Activated CD8-positive, alpha-beta memory T cell treated with anti-CD3 and anti-CD28 coated beads for 24 hours (primary cell): ENCODE data around the gene COMMD4.
A peak's percentile ranks its signal among the peaks of the same experiment; 100 is the strongest.

Experiments
- DNase-seq: peaks from one replicate; pipeline ENCODE4 v3.0.0-alpha.2; 2020

Gene COMMD4

DNA sequence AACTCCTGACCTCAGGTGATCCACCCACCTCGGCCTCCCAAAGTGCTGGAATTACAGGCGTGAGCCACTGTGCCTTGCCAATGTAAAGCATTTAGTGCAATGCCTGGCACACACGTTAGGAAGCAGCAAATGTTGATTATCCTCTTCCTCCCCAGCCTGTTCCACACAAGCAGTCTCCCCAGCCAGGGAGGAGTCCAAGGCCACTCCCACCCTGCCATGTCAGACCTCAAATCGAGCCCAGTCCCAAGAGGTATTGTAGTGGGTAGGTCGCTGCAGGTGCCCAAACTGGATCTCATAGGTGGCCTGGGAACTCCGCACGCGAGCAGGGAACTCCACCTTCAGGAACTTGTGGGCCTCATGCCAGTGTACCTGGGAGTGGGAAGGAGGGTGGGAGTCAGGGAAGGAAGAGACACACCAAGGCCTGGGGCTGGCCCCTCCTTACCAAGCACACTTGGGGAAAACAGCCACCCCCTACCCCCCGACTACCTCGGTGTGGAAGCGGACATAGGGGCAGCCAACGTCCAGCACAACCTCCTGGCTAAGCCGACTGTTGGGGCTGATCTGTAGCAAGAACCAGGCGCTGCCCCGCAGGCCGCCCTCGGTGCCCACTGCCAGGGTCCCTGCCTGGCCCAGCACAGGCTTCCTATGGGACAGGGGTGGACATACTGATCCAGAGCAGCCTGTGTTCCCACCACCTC is 22.3 kb downstream of the COMMD4 start:
- DNase-seq, result no peak

DNA sequence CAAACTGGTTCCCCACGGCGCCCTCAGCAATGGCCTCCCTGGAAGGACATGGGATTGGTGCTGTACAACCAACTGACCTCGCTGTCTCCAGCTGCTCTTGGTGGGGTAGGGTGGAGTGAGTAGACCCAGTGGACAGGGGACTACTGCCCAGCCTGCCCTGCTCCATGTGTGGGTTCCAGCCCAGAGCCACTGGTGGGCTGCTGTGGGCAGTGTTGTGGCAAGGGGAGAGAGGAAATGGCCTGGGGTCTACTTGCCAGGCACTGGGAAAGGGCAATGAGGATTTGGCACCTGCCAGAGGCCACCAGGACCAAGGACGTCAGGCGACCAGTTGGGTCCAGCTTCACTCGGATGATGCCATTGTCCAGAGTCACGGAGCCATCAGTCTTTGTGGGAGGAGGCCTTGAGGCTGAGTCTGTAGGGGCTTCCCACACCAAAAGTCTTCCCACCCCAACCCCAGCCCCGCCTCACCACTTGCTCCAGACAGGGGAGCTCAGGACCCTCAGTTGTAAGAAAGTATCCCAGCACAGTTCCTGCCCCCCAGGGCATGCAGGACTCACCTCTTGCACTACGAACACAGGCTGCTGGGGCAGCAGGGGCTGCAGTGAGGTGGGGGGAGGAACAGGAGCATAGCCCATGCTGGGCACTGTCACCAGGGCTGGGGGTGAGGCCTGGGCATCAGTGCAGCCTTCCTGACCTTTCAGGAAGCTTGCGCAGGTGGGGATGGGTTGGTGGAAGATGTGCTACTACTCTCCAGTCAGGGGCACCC is 23.1 kb downstream of the COMMD4 start:
- no peak for DNase-seq

DNA sequence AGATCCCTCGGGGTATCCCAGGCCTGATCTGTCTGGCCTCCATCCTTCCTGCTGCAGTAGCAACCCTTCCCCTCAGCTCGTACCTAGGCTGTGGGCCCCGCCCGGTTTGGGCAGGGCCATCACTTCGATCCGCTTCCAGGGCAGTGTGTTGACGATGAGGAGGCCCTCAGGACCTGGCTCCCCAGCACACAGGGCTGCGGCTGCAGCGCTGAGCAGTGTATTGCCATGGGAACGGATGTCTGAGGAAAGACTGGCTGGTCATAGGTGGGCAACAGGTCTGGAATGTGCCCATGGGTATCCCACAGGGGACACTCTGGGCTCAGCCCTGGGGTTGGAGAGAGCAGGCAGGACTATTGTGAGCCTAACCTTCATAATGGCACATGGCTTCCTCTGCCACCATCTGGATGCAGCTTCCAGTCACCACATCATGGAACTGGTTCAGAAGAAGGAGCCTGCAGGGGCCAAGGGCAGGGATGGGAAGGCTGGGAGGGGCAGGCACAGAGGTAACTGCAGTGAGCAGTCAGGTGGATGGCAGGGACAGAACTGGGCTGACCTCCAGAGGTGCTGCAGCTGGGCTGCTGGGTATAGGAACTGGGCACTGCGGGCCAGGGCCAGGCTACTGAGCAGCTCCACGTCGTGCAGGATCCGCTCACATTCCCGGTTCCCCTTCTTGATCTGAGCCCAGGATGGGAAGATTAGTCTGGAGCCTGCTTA is 23.8 kb downstream of the COMMD4 start:
- peak; percentile 53 for DNase-seq

DNA sequence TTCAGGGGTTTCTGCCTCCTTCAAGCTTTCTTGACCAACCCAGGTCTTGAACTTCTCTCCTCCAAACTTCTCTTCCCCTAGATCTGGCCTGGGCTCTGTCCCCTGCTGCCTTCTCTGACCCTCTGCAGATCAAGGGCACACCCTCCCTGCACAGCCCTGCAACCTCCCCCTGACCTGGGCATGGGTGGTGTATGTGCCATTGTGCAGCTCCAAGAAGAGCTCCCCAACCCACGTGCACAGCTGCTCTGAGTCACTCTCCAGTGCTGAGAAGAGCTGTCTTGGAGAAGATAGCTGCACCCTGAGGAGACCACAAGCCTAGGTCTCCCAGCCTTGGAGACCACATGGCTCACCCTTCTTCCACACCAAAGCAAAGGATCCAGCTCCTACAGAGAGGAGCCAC is 24.5 kb downstream of the COMMD4 start:
- DNase-seq, result peak; percentile 37

DNA sequence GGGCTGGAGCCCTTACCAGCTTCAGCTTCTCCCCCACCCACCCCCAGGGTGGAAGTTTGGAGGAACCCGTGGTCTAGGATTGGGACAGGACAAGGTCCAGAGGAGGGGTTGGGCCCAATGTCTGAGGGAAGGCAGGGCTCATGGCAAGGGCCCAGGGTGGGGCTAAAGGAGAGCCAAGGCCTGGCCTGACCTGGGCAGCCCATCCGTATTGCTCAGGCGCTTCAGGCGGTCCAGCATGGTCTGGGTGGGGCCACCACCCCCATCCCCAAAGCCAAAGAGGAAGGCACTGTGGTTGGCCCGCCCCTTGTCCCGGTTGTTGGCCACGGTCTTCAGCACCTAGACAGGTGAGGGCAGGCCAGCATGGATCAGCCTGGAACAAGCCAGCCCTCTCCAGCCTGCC is 25.0 kb downstream of the COMMD4 start:
- peak; percentile 55 for DNase-seq

DNA sequence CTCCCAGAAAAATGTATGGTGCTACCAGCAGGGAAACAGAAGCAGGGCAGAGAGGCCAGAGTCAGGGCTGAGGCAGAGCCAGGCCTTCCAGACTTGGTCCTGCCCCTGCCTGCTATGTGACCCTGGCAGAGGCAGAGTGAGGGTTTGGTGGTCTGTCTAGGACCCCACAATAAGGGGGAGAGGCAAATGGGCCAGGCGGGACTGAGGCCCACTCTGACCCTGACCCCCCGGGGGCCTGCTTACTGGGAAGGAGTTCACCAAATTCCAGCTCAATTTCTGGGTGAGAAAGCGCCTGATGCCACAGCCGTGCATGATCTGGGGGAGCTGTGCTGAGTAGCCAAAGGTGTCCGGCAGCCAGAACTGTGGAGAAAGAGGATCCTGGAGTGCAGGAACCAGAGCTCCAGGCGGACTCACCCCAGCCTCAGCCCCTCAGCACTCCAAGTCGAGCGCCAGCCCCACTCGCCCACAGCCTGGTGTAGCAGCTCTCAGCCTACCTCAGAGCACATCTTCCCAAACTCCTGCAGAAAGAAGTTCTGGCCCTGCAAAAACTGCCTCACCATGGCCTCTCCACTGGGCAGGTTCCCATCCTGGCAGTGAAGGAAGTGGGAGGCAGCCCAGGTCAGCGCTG is 25.6 kb downstream of the COMMD4 start:
- DNase-seq, result peak; percentile 54

DNA sequence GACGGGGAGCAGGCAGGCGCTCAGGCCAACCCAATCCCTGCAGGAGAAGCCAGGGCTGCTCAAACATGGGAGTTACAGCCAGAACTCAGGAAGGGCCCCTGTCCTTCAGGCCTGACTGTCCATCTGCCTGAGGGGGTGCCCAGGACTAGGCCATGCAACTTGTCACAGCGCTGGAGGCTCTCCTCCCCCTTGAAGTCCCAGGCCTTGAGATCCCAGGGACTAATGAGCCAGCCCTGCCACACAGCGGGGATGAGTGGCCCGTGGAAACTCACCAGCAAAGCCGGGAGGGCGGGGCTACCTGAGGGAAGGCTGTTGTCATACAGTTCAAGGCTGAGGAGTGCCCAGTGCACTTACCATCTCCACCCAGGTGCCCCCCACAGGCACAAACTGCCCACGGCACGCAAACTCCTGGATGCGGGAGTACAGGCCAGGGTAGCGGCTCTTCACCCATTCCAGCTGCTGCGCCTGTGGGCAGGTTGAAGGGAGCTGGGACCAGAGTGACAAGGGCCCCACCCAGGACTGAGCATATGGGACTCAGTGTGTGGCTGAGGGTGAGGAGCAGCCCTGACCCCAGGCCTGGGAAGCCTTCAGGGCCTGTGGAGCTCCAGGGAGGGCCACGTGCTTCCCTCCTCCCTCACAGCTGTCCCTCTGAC is 26.3 kb downstream of the COMMD4 start:
- peak; percentile 48 for DNase-seq

DNA sequence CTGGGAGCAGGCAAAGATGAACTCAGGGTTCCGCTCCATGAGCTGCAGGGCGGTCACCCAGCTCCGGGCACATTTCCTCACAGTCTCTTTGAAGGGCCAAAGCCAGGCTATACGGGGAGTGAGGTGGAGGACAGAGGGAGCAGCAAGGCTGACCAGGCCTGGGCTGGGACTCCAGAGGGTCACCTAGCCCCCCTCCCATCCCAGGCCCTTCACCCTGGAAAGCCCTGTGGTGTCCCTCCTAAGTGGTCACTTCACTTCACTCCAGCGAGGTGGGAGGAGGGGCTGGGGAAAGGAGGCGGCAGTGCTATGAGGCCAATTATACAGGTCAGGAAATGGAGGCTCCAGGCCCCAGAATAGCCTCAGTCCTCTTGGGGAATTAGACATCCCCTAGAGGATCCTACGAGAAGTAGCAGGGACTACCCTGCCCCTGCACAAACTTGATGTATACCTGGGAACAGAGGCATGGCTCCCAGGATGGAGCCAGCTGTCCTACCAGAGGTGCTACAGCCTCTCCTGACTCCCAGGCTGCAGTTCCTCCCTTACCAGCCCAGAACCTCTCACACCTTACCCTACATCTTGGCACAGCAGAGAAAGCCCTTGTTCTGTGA is 26.9 kb downstream of the COMMD4 start:
- peak; percentile 43 for DNase-seq

DNA sequence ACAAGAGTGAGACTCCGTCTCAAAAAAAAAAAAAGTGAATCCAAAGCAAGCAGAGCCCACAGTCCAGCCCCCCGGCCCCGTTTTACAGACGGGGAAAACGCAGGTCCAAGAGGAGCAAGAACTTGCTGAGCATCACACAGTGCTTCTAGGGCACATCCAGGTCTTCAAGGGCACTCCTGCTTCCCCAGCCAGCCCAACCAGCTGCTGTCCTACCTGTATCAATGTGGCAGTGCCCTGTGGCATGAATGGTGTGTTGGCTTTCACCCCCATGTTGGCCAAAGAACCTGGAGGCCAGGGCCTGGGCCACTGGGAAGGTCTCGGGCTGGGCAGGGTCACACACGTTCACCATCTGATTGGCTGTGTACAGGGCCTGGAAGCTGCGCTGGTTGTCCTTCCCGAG is 27.9 kb downstream of the COMMD4 start:
- peak; percentile 43 for DNase-seq

DNA sequence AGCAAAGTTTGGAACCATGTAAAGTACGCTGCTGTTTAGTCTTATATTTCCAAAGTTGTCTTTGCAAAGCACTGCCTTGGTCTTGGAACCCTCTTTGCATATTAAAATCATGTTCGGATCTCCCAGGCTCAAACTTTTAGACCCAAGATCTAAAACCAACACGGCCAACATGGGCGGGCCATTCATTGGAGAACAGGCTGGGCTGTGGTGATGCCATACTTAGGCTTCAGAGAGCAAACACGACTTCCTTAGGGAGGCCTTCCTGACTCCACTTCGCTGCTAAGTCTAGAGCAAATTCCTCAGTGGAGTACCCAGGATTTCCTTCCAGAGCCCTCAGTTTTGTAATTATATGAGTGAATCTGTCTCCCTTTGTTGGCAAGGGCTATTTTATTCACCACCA is 29.0 kb downstream of the COMMD4 start:
- DNase-seq, result no peak

DNA sequence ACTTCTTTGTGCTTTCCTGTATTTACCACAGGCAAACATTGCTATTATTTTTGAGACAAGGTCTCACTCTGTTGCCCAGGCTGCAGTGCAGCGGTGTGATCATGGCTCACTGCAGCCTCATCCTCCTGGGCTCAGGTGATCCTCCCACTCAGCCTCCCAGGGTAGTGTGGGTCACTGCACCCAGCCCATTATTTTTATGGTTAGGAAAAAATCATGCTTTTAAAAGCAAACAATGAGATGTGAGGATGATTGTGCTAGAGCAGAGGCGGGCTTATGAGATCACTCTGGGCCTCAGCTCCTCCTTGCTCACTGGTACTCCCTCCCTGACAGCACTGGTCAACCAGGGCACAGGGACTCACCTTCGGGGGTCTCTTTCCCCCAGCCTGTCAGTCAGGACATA is 30.3 kb downstream of the COMMD4 start:
- DNase-seq, result peak; percentile 11

DNA sequence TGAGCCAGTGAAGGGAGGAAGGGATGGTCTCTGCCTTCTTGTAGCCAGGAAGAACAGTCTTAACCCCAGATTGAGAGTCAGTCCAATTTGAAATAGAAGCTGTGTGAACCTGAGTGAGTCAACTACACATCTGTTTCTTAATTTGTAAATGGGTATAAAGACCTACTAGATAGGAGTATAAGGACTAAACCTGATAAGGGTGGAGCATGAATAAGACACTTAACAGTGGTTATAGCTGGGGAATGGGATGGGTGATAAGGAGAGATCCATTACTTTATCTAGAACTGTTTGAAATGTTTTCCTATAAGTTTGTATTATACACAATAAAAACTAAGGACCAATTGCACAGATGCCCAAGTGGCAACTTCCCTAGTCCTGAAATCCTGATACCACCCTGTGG is 31.1 kb downstream of the COMMD4 start:
- DNase-seq, result no peak

DNA sequence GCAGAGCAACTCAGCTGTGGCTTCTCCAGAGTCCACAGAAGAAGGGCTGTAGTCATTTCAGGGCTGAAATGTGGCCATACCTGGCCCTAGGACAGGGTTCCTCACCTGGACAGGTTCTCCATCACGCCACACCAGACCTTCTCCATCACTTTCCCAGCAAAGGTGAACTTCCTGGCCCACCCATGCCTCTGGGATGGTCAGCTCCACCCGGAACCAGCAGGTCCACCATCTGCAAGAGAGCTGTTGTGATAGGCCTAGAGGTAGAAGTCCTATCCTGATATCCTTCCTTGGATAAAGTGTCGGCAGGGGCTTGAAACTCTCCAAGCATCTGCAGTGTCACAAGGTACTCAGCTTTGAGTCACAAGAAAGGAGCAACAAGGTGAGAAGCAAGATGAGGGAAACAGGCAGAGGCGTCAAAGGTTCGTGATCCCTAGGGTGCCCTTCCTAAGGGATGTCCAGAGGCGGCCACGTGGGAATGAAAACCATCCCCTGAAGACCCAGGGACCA is 31.6 kb downstream of the COMMD4 start:
- no peak for DNase-seq

DNA sequence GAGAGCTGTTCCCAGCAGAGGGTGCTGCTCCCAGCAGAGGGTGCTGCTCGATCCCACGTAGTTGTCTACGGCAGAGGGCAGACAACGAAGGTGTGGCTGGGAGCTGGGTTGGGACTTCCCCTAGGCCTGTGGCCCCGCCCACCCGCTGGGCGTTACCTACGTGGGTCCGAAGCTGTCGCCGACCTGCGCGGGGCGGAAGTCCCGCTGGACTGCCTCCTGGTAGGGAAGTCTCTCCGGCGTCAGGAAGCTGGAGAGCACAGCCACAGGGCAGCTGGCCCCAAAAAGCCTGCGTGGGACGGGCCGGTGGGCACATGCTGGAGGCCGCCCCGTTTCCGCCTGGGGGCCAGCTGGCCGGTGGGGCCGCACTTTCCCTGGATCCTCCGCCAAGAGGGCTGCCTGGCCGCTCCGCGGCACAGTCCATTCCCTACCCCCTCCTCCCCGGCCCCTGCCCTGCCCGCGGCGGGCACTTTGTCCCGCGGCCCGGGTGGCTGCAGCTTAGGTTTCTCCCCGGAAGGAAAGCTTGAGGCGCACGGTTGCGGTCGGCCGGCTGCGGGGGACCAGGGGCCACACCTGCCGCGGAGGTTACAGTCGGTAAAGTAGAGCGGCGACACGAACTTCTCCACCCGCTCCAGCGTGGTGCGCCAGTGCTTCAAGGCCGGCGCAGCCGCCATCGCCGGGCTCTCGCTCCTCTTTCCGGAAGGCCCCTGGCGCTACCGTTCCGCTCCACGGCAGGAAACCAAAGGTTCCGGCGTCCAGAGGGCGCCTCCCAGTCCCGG is 32.2 kb downstream of the COMMD4 start, which contains the start of gene MAN2C1:
Gene MAN2C1 (minus strand): TSS at position 695 of the 776 bp plus-strand sequence. CDS start 24 bp downstream, at position 671.
- peak; percentile 97 for DNase-seq

DNA sequence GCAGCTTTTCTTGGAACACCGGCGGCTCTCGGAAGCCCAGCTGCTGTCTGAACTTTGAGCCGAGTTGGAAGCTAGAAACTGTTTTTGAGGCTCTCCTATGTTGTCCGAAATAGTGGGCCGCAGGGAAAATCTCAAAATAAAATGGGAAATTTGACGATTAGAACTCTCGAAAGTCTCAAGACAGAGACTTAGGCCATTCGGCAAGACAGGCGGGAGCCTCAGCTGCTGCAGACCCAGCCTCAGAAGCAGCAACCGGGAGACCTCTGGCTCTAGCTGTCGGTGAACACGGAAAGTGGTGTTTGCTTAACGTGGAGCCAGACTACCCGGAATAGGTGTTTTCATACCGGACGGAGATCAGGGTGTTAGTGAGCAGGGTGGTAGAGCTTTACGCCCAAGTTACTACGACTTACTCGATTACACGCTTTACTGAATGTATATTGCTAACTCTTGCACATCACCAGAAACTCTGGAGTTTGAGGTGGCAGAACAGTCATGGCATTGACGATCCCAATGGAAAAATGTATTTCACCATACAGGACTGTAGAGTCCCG is 32.9 kb downstream of the COMMD4 start:
- no peak for DNase-seq

DNA sequence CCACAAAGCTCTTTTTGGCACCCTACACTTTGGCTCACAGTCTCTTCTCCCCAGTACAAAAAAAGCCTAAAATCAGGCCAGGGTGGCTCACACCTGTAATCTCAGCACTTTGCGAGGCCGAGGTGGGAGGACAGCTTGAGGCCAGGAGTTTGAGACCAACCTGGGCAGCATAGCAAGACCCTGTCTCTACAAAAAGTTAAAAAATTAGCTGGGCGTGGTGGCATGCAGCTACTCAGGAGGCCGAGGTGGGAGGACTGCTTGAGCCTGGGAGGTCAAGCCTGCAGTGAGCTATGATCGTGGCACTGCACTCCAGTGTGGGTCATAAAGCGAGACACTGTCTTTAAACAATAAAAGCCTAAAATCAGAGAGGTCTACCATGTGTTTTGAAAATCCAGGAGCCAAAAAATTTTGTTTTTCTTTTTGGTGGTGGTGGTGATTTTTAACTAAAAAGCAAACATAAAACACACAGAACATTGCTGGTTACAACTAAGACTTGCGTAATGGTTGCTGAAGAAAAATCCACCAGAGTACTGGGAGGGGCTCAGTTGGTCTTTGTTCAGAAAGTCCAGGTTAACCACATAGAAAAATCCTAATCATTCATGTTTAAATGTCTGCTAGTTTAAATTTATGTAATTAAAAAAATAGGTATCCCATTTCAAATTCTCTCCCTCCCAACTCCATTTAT is 34.2 kb downstream of the COMMD4 start:
- DNase-seq, result no peak

DNA sequence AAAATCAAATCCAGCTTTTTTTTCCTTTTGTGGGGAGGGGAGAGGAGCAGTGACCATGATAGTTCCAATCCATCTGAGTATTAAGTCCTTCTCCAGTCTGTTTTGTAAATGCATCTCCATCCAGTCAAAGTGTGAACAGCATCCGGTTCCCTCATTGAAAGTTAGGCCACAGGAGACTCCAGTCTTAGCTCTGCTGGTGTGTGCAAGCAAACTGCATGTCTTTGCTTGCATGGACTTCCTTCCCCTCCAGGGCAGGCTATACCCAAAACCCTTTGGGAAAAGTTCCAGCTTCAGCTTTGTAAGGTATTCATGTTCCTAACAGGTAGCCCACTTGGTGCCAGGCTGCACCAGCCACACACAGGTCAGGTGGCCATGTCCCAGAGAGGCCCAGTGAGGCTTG is 35.6 kb downstream of the COMMD4 start:
- DNase-seq, result no peak

DNA sequence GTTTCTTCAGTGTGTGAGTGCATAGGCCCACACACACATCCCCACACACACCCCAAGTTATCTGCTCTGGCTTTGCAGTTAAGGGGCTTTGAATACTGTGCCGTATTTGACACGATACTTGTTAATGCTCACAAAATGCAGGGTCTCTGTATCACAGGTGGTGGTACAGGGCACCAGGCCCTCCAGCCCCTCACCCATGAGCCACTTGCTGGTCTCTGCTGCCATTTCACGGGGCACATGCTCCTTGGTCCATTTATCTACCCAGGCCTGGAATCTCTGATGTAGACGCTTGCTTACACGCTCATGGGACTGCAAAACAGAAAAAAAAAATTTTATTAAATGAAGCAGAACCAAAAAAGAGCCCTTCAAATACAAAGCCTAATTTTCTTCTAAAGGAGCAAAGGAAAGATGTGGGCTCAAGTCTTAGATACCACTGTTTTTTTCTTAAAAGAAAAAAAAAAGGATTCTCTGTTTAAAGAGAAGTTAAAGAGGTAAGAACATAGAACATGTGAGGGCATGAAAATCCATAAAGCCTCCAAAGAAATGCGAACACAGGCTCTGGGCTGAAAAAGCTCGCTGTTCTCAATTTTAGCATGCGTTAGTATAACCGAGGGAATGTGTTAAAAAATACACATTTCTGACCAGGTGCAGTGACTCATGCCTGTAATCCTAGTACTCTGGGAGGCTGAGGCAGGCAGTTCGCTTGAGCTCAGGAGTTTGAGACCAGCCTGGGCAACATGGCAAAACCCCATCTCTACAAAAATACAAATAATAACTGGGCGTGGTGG is 36.2 kb downstream of the COMMD4 start:
- no peak for DNase-seq

DNA sequence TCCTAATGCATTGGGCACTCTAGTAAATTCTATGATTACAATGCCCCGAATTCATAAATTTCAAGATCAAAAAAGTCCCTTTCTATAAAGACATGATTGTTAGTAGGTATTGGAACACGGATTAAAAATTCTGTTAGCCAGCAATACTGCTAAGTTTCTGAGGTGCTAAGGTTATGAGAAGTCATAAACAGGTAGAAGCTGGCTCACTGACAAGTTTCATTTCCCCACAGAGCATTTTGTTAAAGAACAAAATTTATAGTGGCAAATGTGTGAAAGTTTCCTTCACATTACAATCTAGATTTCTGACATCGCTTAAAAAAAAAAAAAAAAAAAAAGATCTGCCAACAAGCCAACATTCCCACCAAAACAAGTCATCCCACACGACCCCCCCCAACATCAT is 44.9 kb downstream of the COMMD4 start:
- no peak for DNase-seq
